Colonic mucosa (tissue), 4 donors: ENCODE measurements around the gene TSG101. TPM values are rescaled to one million over a fixed set of nuclear protein-coding genes. Genes with fewer than 3 reads are reported as not detected.

ENCODE experiments used
- DNase-seq: peaks from one replicate; pipeline ENCODE4 v3.0.0-alpha.2; 2020
- H3K27ac ChIP-seq: fragments of 200-600 bp; one replicate; pipeline ENCODE4 v1.8.0; 2021
- H3K27me3 ChIP-seq: fragments of 200-600 bp; one replicate; pipeline ENCODE4 v1.8.0; 2021
- H3K36me3 ChIP-seq: fragments of 200-600 bp; one replicate; pipeline ENCODE4 v1.8.0; 2021
- H3K4me1 ChIP-seq: fragments of 200-600 bp; one replicate; pipeline ENCODE4 v1.8.0; 2021; ENCODE audit warnings: mild to moderate bottlenecking
- H3K4me3 ChIP-seq: fragments of 200-600 bp; one replicate; pipeline ENCODE4 v1.8.0; 2021
- H3K9ac ChIP-seq, 2 donors: one replicate each; pipeline ENCODE4 v1.7.0; 2013; ENCODE audit warnings: control low read depth in 2 of 2, low read depth in 2 of 2, low read length in 2 of 2
- H3K9me3 ChIP-seq: fragments of 200-600 bp; one replicate; pipeline ENCODE4 v1.8.0; 2021
- CTCF ChIP-seq: fragments of 200-600 bp; IDR thresholded peaks from one replicate; pipeline ENCODE4 v1.8.0; 2022; ENCODE audit warnings: antibody characterized with exemption, mild to moderate bottlenecking
- intact Hi-C: fragments of 100-400 bp; cut with DNase I; formaldehyde crosslinking; loops from one replicate; pipeline ENCODE4 v1.14.1; 2022
- total RNA-seq, 2 donors: library from RNA; stranded (reverse); fragmentation: NEBNext Ultra II Directional in 1 of 2; extraction: Animal tissue kit (Norgen Biotek cat#: 25700) in 1 of 2; gene quantifications; one replicate each; pipeline ENCODE4 v1.2.1, GENCODE V29; 2021
- donor health status: healthy.
- donor health status: DM: no; HTN: no; CAD: no.
- donor health status: DM: no; HTN: no; CAD: no.

The TSG101 gene
- total RNA-seq, 2 donors from 2014 or later = 54.0 to 64.9 TPM

- intact Hi-C loops = no loop called here
- Histone ChIP-seq H3K27me3 (no peaks in the 10 kb centered on the region), H3K9ac (no peak overlapping the region), H3K4me1 (no peaks in the 10 kb centered on the region), H3K36me3 (no peaks in the 10 kb centered on the region), H3K27ac (no peak overlapping the region), H3K4me3 (no peak overlapping the region), H3K9me3 (no peaks in the 10 kb centered on the region)
- no peak for DNase-seq
- TF ChIP-seq CTCF = no peak
These were observed 36.5 kb upstream of the TSG101 start for GRCh38 chr11:18563090-18563730.

GRCh38 chr11:18548001-18548400 is 21.3 kb upstream of the TSG101 start:
- intact Hi-C loops = loop anchor here (10.0 kb wide), 1 partner anchor 187 kb away; no protein-coding TSS in a partner anchor
- no peaks in the 10 kb centered on the region for H3K9me3 ChIP-seq
- H3K27ac ChIP-seq = no peak overlapping the region
- no peaks in the 10 kb centered on the region for H3K4me1 ChIP-seq
- TF ChIP-seq CTCF = no peak
- no peaks in the 10 kb centered on the region for H3K27me3 ChIP-seq
- no peaks in the 10 kb centered on the region for H3K36me3 ChIP-seq
- no peak overlapping the region for H3K4me3 ChIP-seq
- no peak for DNase-seq
- no peak overlapping the region for H3K9ac ChIP-seq

GRCh38 chr11:18540207-18541009 is 13.7 kb upstream of the TSG101 start:
- H3K9ac ChIP-seq = no peak overlapping the region
- TF ChIP-seq CTCF = peak; percentile 42
- intact Hi-C loops = loop anchor here (5.0 to 10.0 kb wide), 2 partner anchors 112 to 194 kb away; no protein-coding TSS in a partner anchor
- H3K4me3 ChIP-seq = no peak overlapping the region
- H3K36me3 ChIP-seq = no peaks in the 10 kb centered on the region
- H3K9me3 ChIP-seq = no peaks in the 10 kb centered on the region
- no peak overlapping the region for H3K27ac ChIP-seq
- H3K4me1 ChIP-seq = no peaks in the 10 kb centered on the region
- H3K27me3 ChIP-seq = no peaks in the 10 kb centered on the region
- DNase-seq = no peak

- no peaks in the 10 kb centered on the region for H3K36me3 ChIP-seq
- intact Hi-C loops = no loop called here
- TF ChIP-seq CTCF = no peak
- H3K9ac ChIP-seq = no peak overlapping the region
- H3K27me3 ChIP-seq = no peaks in the 10 kb centered on the region
- no peak overlapping the region for H3K4me3 ChIP-seq
- H3K9me3 ChIP-seq = no peaks in the 10 kb centered on the region
- no peaks in the 10 kb centered on the region for H3K4me1 ChIP-seq
- H3K27ac ChIP-seq = no peak overlapping the region
- no peak for DNase-seq
These were observed 9.5 kb upstream of the TSG101 start for GRCh38 chr11:18536209-18536608.

- Histone ChIP-seq H3K27ac (no peak overlapping the region), H3K36me3 (no peaks in the 10 kb centered on the region), H3K9me3 (no peaks in the 10 kb centered on the region), H3K4me1 (no peaks in the 10 kb centered on the region), H3K4me3 (no peak overlapping the region), H3K27me3 (no peaks in the 10 kb centered on the region), H3K9ac (no peak overlapping the region)
- no peak for TF ChIP-seq CTCF
- no peak for DNase-seq
- intact Hi-C loops = no loop called here
These were observed 7.5 kb upstream of the TSG101 start for GRCh38 chr11:18534245-18534644.
